Measurements from ENCODE around the gene TCF25.
"Not testable (repeated sequence)": the region's sequence is repeated elsewhere in the genome, so short reads cannot be mapped to it uniquely, and the experiment has no call there.

TCF25 gene

DNA sequence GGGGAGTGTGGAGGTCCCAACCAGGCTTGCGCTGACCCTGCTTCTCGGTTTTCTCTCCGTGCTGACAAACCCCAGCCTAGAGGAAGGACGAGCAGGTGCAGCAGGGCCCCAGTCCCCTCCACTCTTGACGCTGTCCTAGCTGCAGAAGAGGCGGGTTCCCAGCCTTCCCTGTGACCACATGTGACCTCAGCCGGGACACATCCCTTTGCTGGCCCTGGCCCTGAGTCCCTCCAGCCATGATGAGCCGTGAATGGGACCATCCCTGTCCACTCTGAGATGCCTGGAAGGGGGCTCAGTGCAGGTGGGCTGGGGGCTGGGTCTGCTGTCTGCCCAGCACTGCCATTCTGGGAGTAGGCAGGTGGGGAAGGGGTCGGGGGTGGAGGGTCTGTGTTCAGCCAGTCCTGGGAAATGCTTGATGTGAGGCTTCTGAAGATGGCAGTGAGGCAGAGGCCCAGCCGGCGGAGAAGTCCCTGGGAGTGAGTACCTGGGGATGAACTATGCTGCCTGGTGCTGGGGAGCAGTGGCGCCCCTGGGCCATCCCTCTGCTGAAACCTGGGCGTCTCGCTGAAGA lies 47.8 kb downstream of the TCF25 start:
- no peak for DNase-seq

DNA sequence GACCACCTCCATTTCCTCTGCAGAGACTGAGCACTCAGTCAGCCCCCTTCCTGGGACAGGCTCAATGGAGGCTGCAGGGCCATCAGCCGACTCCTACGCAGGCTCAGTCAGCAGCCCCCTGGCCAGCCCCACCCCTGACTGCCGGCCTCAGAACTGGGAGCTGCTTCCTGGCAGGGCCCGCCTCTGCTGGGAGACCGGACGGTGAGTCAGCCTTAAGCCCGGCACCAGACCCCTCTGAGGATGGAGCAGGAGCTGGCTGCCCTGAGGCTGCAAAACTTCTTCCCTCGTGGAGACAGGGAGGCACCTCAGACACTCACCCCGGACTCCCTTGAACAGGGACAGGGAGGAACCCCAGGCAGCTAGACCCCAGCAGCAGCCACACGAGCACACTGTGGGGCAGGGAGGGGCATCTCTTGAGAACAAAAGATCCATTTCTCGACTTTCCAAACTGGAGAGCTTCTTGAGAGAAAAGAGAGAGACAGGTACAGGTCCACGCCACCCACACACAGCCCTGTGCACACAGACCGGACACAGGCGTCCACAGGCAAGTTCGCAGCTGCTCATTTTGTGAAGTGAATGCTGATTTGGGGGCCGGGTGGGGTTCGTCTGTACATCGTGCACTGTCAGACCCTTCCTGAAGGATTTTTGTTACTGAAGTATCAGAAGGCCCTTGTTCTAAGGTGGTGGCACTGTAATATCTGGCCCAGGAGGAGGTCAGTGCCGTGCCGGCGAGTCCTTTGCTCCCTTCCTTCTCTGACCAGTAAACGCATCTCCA lies 48.5 kb downstream of the TCF25 start:
- no peak for DNase-seq

GRCh38 chr16:89922477-89922883 lies 49.1 kb downstream of the TCF25 start:
- no peak for DNase-seq

- DNase-seq = no peak
These were observed 49.7 kb downstream of the TCF25 start, which contains the start of gene TUBB3 for GRCh38 chr16:89922884-89923639. TSS of gene TUBB3 (plus strand) at chr16:89923342. CDS start at chr16:89923402, 60 bp downstream.

GRCh38 chr16:89923640-89924296 lies 50.4 kb downstream of the TCF25 start:
- DNase-seq = no peak

- DNase-seq = peak; percentile 27
These were observed 51.0 kb downstream of the TCF25 start for GRCh38 chr16:89924297-89924924.

GRCh38 chr16:89924925-89925307 lies 51.5 kb downstream of the TCF25 start:
- DNase-seq = no peak

DNA sequence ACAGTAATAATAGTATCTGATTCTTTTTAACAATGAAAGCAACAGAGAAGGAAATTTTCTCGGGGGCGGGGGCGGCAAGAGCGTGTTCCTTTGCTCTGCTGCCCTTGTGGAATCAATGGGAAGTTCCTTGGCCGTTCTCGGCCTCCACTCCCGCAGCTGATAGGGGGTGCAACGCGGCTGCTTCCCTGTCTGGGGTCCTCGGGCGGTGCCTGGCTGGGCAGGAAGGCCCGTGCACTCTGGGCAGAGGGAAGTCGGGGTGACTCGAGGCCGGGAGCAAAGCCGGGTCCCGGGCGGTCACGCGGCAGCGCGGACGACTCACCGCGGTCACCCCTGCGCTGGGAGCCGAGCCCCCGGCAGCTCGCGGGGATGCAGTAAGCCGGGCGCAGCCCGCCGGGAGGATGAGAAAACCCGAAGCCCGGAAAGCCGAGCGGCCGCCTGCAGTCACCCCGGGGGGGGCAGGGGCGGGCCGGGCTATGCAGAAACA lies 52.2 kb downstream of the TCF25 start:
- no peak for DNase-seq

- DNase-seq = no peak
These were observed 58.0 kb downstream of the TCF25 start for GRCh38 chr16:89931305-89931896.

DNA sequence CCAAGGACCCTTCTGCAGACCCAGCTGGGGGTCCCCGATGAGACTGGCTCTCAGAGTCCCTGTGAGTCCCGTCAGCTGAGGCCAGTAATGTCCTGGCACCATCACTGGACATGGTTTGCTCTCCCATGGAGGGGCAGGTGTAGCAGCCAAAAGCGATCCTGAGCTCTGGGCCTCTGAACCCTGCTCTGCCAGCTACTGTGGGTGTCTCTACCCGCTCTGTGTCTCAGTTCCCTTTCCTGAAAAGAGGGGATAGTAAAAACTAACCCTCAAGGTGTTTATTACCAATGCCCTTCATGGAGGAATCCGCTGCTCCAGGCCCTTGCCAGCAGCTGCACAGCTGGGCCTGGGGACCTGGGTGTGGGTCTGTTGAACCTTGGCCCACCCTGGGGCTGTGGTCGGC lies 58.6 kb downstream of the TCF25 start:
- DNase-seq = no peak

GRCh38 chr16:89934019-89934418 lies 60.6 kb downstream of the TCF25 start:
- DNase-seq = not testable (repeated sequence)

- DNase-seq = no peak
These were observed 61.5 kb downstream of the TCF25 start for GRCh38 chr16:89934611-89935553.

GRCh38 chr16:89935620-89936019 lies 62.2 kb downstream of the TCF25 start:
- not testable (repeated sequence) for DNase-seq

- no peak for DNase-seq
These were observed 62.6 kb downstream of the TCF25 start for GRCh38 chr16:89936034-89936433.

DNA sequence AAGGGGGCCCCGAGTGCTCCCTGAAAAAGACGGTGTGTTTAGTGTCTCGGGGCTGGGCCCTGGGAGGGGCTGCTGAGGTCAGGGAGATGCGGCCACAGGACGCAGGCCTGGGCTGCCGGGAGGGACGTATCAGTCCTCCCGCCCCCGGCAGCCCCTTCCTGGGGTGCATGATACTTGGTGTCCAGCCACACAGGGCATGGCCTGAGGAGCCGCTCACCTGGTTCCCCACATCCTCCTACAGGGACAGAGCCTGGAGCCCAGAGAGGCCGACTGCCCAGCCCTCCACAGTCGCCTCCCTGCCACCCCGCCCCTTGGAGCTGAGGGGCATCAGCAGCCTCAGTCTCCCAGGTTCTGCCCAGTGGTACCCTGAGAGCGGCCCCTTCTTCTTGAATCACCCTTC lies 63.1 kb downstream of the TCF25 start:
- DNase-seq = no peak

- DNase-seq = no peak
These were observed 63.6 kb downstream of the TCF25 start for GRCh38 chr16:89936981-89937380.

DNA sequence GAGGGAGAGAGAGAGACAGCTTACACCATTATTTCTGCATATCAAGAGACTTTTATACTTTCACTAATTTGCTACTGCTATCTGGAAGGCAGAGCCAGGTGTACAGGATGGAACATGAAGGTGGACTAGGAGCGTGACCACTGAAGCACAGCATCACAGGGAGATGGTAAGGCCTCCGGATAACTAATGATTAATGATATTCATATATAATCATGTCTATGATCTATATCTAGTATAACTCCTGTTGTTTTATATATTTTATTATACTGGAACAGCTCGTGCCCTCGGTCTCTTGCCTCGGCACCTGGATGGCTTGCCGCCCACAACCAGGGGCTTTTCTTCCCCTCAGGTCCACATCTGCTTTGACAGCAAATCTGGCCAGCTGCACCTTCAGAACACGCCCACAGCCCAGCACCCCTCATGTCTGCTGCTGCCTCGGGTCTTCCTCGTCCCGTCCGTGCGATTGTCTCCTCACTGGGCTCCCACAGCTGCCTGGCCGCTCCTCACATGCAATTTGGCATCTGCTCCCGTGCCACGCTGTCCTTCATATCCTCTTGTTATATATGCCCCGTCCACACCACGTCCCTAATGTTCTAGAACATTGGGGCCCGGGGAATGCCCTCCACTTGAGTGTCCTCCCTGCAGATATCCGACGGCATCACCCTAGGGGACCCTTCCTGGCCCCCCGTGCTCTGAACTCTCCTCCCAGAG lies 64.9 kb downstream of the TCF25 start:
- no peak for DNase-seq

DNA sequence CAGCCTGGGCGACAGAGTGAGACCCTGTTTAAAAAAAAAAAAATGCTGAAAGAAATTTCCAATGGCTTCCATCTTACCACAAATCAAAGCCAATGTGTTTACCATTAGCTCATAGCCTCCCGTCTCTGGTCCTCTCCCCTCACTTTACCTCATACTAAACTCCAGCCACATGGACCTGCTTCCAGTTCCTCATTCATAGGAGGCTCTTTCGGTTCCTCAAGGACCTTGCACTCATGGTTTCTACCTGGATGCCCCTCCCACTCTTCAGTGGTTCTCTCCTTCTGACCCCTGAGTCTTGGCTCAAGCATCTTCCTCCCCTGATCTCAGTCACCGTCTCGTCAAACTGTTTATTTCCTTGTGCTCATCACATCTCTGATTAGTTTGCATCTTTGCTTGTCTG lies 71.4 kb downstream of the TCF25 start:
- DNase-seq = no peak

GRCh38 chr16:89945654-89946053 lies 72.3 kb downstream of the TCF25 start:
- DNase-seq = no peak

- DNase-seq = no peak
These were observed 73.1 kb downstream of the TCF25 start for GRCh38 chr16:89946515-89946914.

Data from CD4-positive, alpha-beta T cell treated with Interleukin-6 for 4 hours (primary cell).